ENCODE data around the gene LRRC56. TPM values are rescaled to one million over a fixed set of nuclear protein-coding genes. Genes with fewer than 3 reads are reported as not detected.
A peak's percentile ranks its signal among the peaks of the same experiment; 100 is the strongest.

The LRRC56 gene
- total RNA-seq, 1 donor from 2014 or later = 0.26 TPM

DNA sequence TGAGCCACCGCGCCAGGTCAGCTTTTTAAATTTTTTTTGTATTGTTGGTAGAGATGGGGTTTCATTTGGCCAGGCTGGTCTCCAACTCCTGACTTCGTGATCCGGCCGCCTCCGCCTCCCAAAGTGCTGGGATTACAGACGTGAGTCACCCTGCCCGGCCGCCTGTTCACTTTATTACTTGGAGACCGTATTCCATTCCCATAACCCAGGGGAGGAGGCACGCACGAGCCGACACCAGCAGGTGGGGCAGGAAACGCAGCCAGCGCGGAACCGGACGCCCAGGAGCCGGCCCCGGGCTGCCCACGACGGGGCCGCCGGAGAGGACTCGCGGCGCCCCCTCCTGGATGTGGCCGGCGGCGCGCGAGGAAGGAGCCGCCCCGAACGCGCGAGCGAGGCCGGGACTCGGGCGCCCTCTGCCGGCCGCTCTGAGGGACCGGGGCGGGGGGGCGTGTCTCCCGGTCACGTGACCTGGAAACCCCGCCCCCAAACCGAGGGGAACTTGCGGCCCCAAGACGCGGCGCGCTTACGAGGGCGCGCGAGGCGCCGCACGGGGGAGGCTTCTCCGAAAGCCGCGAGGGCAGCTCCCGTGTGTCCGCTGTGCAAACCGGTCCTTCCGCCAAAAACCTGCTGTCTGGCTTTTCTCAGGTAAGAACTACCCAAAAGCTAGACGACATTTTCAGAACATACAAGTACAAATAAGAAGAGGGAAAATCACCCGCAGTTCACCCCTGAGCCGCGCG lies 18.7 kb upstream of the LRRC56 start:
- DNase-seq (ENCODE audit: low read depth) (peak; percentile 93), FAIRE-seq (no peak)
- Histone ChIP-seq H3K36me3 (ENCODE audit: control insufficient read depth, insufficient read depth, low read length) (no peaks in the 10 kb centered on the region), H3K27me3 (ENCODE audit: control insufficient read depth, insufficient read depth, low read length) (no peaks in the 10 kb centered on the region), H3K4me3 (ENCODE audit: low read depth, low read length) (peak overlapping the region; percentile 2)
- TF ChIP-seq, protein P1, sequence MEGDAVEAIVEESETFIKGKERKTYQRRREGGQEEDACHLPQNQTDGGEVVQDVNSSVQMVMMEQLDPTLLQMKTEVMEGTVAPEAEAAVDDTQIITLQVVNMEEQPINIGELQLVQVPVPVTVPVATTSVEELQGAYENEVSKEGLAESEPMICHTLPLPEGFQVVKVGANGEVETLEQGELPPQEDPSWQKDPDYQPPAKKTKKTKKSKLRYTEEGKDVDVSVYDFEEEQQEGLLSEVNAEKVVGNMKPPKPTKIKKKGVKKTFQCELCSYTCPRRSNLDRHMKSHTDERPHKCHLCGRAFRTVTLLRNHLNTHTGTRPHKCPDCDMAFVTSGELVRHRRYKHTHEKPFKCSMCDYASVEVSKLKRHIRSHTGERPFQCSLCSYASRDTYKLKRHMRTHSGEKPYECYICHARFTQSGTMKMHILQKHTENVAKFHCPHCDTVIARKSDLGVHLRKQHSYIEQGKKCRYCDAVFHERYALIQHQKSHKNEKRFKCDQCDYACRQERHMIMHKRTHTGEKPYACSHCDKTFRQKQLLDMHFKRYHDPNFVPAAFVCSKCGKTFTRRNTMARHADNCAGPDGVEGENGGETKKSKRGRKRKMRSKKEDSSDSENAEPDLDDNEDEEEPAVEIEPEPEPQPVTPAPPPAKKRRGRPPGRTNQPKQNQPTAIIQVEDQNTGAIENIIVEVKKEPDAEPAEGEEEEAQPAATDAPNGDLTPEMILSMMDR (IDR thresholded peaks at IDR 0.05; ENCODE audit: insufficient read depth, low read length, severe bottlenecking) = peak; percentile 86

DNA sequence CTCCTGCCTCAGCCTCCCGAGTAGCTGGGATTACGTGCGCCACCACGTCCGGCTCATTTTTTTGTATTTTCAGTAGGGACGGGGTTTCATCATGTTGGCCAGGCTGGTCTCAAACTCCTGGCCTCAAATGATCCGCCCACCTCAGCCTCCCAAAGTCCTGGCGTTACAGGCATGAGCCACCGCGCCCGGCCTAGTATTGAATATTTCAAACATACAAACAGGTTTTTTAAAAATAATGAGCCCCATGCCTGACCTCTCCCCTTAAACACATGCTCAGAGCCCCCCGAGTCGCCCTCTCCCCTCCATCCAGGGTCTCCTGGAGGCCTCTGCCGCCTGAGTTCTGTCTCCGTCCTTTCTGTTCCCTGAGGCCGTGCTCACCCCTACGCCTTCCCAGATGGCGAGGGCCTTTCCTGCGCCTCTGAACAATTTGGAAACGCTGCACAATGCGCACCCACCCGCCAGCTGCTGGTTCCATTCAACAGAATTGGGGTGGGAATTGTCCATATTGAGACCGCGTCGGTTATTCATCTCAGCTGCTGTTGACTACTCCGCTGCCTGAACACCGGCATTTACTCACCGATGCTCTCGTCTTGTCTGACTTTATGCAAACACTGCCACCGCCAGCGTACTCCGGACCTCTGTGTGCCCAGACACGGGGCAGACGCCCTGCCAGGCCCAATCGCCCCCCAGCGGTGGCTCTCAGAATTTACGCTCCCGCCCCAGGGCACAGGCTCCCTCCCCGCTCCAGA lies 16.7 kb upstream of the LRRC56 start:
- Histone ChIP-seq H3K36me3 (ENCODE audit: control insufficient read depth, insufficient read depth, low read length) (no peaks in the 10 kb centered on the region), H3K4me3 (ENCODE audit: low read depth, low read length) (no peak overlapping the region), H3K27me3 (ENCODE audit: control insufficient read depth, insufficient read depth, low read length) (no peaks in the 10 kb centered on the region)
- TF ChIP-seq, protein P1 (IDR thresholded peaks at IDR 0.05; ENCODE audit: insufficient read depth, low read length, severe bottlenecking) = peak; percentile 2
- DNase-seq (ENCODE audit: low read depth) = no peak
- FAIRE-seq = no peak

DNA sequence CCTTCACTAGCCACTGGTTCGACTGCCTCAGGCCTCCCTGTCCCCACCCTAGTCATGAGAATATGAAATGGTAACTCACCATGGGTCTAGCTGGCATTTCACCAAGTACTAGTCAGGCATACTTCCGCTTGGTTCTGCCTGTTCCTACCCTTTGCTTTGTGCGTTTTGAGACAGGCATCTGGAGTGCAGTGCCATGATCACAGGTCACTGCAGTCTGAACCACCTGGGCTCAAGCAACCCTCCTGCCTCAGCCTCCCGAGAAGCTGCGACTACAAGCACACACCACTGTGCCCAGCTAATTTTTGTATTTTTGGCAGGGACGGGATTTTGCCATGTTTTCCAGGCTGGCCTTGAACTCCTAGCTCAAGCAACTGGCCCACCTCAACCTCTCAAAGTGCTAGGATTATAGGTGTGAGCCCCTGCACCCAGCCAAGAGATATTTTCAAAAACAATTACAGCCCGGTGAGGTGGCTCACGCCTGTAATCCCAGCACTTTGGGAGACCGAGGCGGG lies 16.1 kb upstream of the LRRC56 start:
- no peaks in the 10 kb centered on the region for H3K36me3 ChIP-seq (ENCODE audit: control insufficient read depth, insufficient read depth, low read length)
- FAIRE-seq (no peak), DNase-seq (ENCODE audit: low read depth) (no peak)
- TF ChIP-seq, protein P1 (IDR thresholded peaks at IDR 0.05; ENCODE audit: insufficient read depth, low read length, severe bottlenecking) = no peak
- H3K27me3 ChIP-seq (ENCODE audit: control insufficient read depth, insufficient read depth, low read length) = no peaks in the 10 kb centered on the region
- H3K4me3 ChIP-seq (ENCODE audit: low read depth, low read length) = no peak overlapping the region

DNA sequence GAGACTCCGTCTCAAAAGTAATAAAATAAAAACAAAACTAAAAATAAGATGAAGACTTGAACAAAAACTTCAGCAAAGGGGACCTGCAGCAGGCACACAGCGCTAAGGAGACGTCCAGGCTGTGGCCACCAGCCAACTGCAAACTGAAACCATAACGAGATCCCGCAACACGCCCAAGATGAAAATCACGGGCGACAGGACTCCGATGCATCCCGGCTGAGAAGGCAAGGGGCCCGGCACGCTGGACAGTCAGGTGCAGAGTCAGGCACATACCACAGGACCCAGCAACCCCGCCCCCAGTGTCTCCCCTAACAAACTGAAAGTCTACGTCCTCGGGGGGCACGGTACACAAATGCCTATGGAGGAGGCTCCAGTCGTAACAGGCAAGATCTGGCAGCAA lies 11.1 kb upstream of the LRRC56 start:
- TF ChIP-seq, protein P1 (IDR thresholded peaks at IDR 0.05; ENCODE audit: insufficient read depth, low read length, severe bottlenecking) = no peak
- H3K27me3 ChIP-seq (ENCODE audit: control insufficient read depth, insufficient read depth, low read length) = no peaks in the 10 kb centered on the region
- no peak overlapping the region for H3K4me3 ChIP-seq (ENCODE audit: low read depth, low read length)
- peaks cover 2% of the 10 kb centered on the region for H3K36me3 ChIP-seq (ENCODE audit: control insufficient read depth, insufficient read depth, low read length)
- no peak for DNase-seq (ENCODE audit: low read depth)
- no peak for FAIRE-seq

DNA sequence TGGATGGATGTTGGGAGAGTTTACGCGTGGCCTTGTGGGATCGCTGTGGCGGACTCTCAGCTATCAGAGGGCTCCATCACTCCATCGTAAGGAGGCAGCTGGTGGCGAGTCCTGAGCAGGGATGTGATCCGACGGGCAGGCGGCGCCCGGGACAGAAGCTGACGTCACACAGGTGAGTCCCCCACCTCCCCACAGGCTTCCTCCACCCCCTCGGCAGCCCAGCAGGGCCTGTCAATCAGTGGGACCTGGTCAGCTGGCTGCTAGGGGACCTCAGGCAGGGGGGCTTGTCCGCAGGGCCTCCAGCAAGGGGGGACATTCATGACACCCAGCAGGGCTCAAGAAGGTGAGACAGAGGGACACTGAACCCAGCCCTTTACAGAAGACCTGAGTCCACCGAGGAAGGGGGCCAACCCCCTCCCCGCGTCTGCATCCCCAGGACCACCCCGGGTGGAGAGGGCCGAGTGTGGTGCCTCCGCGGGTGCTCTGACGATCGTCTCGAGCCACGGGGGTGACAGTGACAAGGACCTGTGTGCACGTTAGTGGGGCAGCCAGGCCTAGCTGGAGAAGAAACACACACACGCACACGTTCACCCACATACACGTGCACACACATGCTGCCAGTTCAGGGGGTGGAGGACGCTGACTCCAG lies 9.0 kb upstream of the LRRC56 start:
- DNase-seq (ENCODE audit: low read depth) (no peak), FAIRE-seq (no peak)
- Histone ChIP-seq H3K36me3 (ENCODE audit: control insufficient read depth, insufficient read depth, low read length) (peaks cover 17% of the 10 kb centered on the region), H3K4me3 (ENCODE audit: low read depth, low read length) (no peak overlapping the region), H3K27me3 (ENCODE audit: control insufficient read depth, insufficient read depth, low read length) (no peaks in the 10 kb centered on the region)
- TF ChIP-seq, protein P1 (IDR thresholded peaks at IDR 0.05; ENCODE audit: insufficient read depth, low read length, severe bottlenecking) = no peak

Data from bronchial epithelial cell (primary cell).